HepG2 (cell line): ENCODE results near the gene ZFP28. TPM values are rescaled to one million over a fixed set of nuclear protein-coding genes. Genes with fewer than 3 reads are reported as not detected.

Experiments used
- ATF5 ChIP-seq: sonication (generic); formaldehyde crosslinking; IDR thresholded peaks from 2 replicates; pipeline ENCODE4 v1.4.0; 2020; ENCODE audit warnings: mild to moderate bottlenecking, low read depth, missing genetic modification reagents
- CENPT ChIP-seq: sonication (generic); formaldehyde crosslinking; IDR thresholded peaks from 2 replicates; pipeline ENCODE4 v1.8.0; 2022; ENCODE audit warnings: low read depth, mild to moderate bottlenecking, moderate library complexity, missing genetic modification reagents
- DDIT3 ChIP-seq: sonication (generic); formaldehyde crosslinking; IDR thresholded peaks from 2 replicates; pipeline ENCODE4 v1.4.0; 2020; ENCODE audit warnings: mild to moderate bottlenecking, missing genetic modification reagents
- ELK4 ChIP-seq: sonication (generic); formaldehyde crosslinking; IDR thresholded peaks from 2 replicates; pipeline ENCODE4 v1.9.0; 2021; ENCODE audit warnings: missing genetic modification reagents, borderline replicate concordance
- GLI4 ChIP-seq: sonication (generic); formaldehyde crosslinking; IDR thresholded peaks from 2 replicates; pipeline ENCODE4 v1.5.1; 2020; ENCODE audit warnings: missing genetic modification reagents, mild to moderate bottlenecking, moderate library complexity, borderline replicate concordance
- HNRNPK ChIP-seq: fragments of 200-400 bp; formaldehyde crosslinking; IDR thresholded peaks from 2 replicates; pipeline ENCODE4 v1.6.1; 2018; ENCODE audit warnings: low read length, low read depth, moderate library complexity, mild to moderate bottlenecking; ENCODE audit not compliant: poor library complexity, severe bottlenecking
- ISX ChIP-seq: sonication (generic); formaldehyde crosslinking; conservative IDR thresholded peaks from 2 replicates; pipeline ENCODE4 v1.5.0; 2020; ENCODE audit warnings: missing genetic modification reagents
- MEF2D ChIP-seq: sonication (generic); formaldehyde crosslinking; IDR thresholded peaks from 2 replicates; pipeline ENCODE4 v1.5.1; 2020; ENCODE audit warnings: mild to moderate bottlenecking, missing genetic modification reagents
- MXD3 ChIP-seq: IDR thresholded peaks from 2 replicates; pipeline ENCODE4 v1.6.1; 2016; ENCODE audit warnings: mild to moderate bottlenecking, missing biosample characterization, missing genetic modification reagents
- MYC ChIP-seq: sonication (generic); formaldehyde crosslinking; IDR thresholded peaks from 2 replicates; pipeline ENCODE4 v1.9.0; 2021; ENCODE audit warnings: missing genetic modification reagents, borderline replicate concordance
- NKX3-1 ChIP-seq: sonication (generic); formaldehyde crosslinking; IDR thresholded peaks from 2 replicates; pipeline ENCODE4 v1.5.0; 2020; ENCODE audit warnings: missing genetic modification reagents
- PATZ1 ChIP-seq: sonication (generic); formaldehyde crosslinking; IDR thresholded peaks from 2 replicates; pipeline ENCODE4 v1.4.0; 2020; ENCODE audit warnings: missing genetic modification reagents
- PHF8 ChIP-seq: sonication (generic); formaldehyde crosslinking; IDR thresholded peaks from 2 replicates; pipeline ENCODE4 v1.5.0; 2020; ENCODE audit warnings: missing genetic modification reagents
- SAFB2 ChIP-seq: sonication (generic); formaldehyde crosslinking; IDR thresholded peaks from 2 replicates; pipeline ENCODE4 v1.5.1; 2020; ENCODE audit warnings: missing genetic modification reagents, low read depth, mild to moderate bottlenecking, borderline replicate concordance
- SALL1 ChIP-seq: sonication (generic); formaldehyde crosslinking; IDR thresholded peaks from 2 replicates; pipeline ENCODE4 v1.8.0; 2022; ENCODE audit warnings: mild to moderate bottlenecking, missing genetic modification reagents
- SP1 ChIP-seq, 2 experiments: fragments of 450-650 bp in 1 of 2; sonication (generic) in 1 of 2; formaldehyde crosslinking in 1 of 2; IDR thresholded peaks; 2 replicates each; pipeline versions ENCODE4 v1.4.0 to v1.6.1; 2016 to 2020; ENCODE audit warnings: missing genetic modification reagents in 1 of 2
- TAF1 ChIP-seq: sonication (generic); formaldehyde crosslinking; IDR thresholded peaks from 2 replicates; pipeline ENCODE4 v1.4.0; 2020; ENCODE audit warnings: missing genetic modification reagents
- THAP11 ChIP-seq: IDR thresholded peaks from 2 replicates; pipeline ENCODE4 v1.6.1; 2016; ENCODE audit warnings: missing biosample characterization, missing genetic modification reagents
- ZBTB34 ChIP-seq: sonication (generic); formaldehyde crosslinking; IDR thresholded peaks from 2 replicates; pipeline ENCODE4 v1.8.0; 2022; ENCODE audit warnings: mild to moderate bottlenecking, missing genetic modification reagents
- ZNF225 ChIP-seq: sonication (generic); formaldehyde crosslinking; IDR thresholded peaks from 2 replicates; pipeline ENCODE4 v1.4.0; 2020; ENCODE audit warnings: mild to moderate bottlenecking, missing genetic modification reagents
- ZNF460 ChIP-seq: sonication (generic); formaldehyde crosslinking; IDR thresholded peaks from 2 replicates; pipeline ENCODE4 v1.5.1; 2020; ENCODE audit warnings: missing genetic modification reagents, mild to moderate bottlenecking, borderline replicate concordance
- ZNF660 ChIP-seq: sonication (generic); formaldehyde crosslinking; IDR thresholded peaks from 2 replicates; pipeline ENCODE4 v1.5.1; 2020; ENCODE audit warnings: mild to moderate bottlenecking, low read depth, missing genetic modification reagents, borderline replicate concordance
- ZNF788 ChIP-seq: sonication (generic); formaldehyde crosslinking; IDR thresholded peaks from 2 replicates; pipeline ENCODE4 v1.5.0; 2020; ENCODE audit warnings: mild to moderate bottlenecking, missing genetic modification reagents, borderline replicate concordance
- polyA plus RNA-seq, 8 experiments: library from polyadenylated mRNA; depleted of rRNA in 3 of 8; stranded (reverse) in 7 of 8; unstranded in 1 of 8; fragments of >200 nt; fragmentation: Illumina TruSeq in 4 of 8; extraction: Trizol in 4 of 8; gene quantifications; 2 replicates each; pipeline versions ENCODE4 v1.2.1 to v1.2.3, GENCODE V29; 2011 to 2016; ENCODE audit warnings: low read depth in 4 of 8, missing spikeins in 1 of 8, mixed read lengths in 1 of 8; ENCODE audit not compliant: insufficient read depth in 1 of 8
- total RNA-seq, 5 experiments: library from RNA; depleted of rRNA; stranded (reverse); fragments of >200 nt; fragmentation: Illumina TruSeq; extraction: Trizol; gene quantifications; 2 replicates each; pipeline ENCODE4 v1.2.3, GENCODE V29; 2016; ENCODE audit warnings: low read depth in 1 of 5

ZFP28 gene
- total and polyA plus RNA-seq, 2 of the 13 experiments (the other 11 are each of a cell fraction or from before 2014, with no cell fraction given): not detected

- TF ChIP-seq CENPT (CRISPR knock-in tag) (0 out of 2 replicates have a peak, but pooled peaks have one; percentile 11), ZBTB34 (CRISPR knock-in tag) (peak; percentile 45; the same call in 1 of the 2 replicates), PHF8 (CRISPR knock-in tag) (peak; percentile 97), ATF5 (CRISPR knock-in tag) (no peak), MXD3 (CRISPR knock-in tag) (peak; percentile 71), MEF2D (CRISPR knock-in tag) (no peak), NKX3-1 (CRISPR knock-in tag) (0 out of 2 replicates have a peak, but pooled peaks have one; percentile 24), THAP11 (peak; percentile 98), ZNF225 (CRISPR knock-in tag) (0 out of 2 replicates have a peak, but pooled peaks have one; percentile 54), ZNF460 (CRISPR knock-in tag) (no peak), HNRNPK (peak; percentile 90), SAFB2 (CRISPR knock-in tag) (0 out of 2 replicates have a peak, but pooled peaks have one; percentile 6), ZNF788 (peak; percentile 48; the same call in 1 of the 2 replicates), DDIT3 (CRISPR knock-in tag) (no peak), PATZ1 (peak; percentile 28; the same call in 1 of the 2 replicates), SALL1 (CRISPR knock-in tag) (peak; percentile 14; the same call in 1 of the 2 replicates), GLI4 (CRISPR knock-in tag) (peak; percentile 83; the same call in 1 of the 2 replicates), TAF1 (peak; percentile 83), SP1 (IDR thresholded peaks at IDR 0.05) (no peak), SP1 (CRISPR knock-in tag; IDR thresholded peaks at IDR 0.05) (peak; percentile 25; the same call in 1 of the 2 replicates), ISX (CRISPR knock-in tag) (no peak), ELK4 (CRISPR knock-in tag) (0 out of 2 replicates have a peak, but pooled peaks have one; percentile 43), ZNF660 (no peak), MYC (CRISPR knock-in tag) (no peak)
Observed at GRCh38 chr19:56594783-56595547, 56.2 kb downstream of the ZFP28 start, which contains the start of gene ZNF71 (continued).
